SK-N-MC (cell line): ENCODE measurements around the gene AOPEP.

Experiments used
- EZH2 ChIP-seq: fragments of 200-600 bp; sonication (generic); IDR thresholded peaks from one replicate; pipeline ENCODE4 v1.6.1; 2017; ENCODE audit warnings: antibody characterized with exemption
- FOXP2 ChIP-seq: optimal IDR thresholded peaks from 2 replicates; pipeline ENCODE3; 2011; ENCODE audit warnings: mild to moderate bottlenecking, moderate library complexity; ENCODE audit not compliant: insufficient read depth; ENCODE audit errors: extremely low read length, control extremely low read depth
- POLR2AphosphoS5 ChIP-seq: IDR thresholded peaks from 2 replicates; pipeline ENCODE4 v1.6.1; 2012; ENCODE audit warnings: mild to moderate bottlenecking, low read depth, low read length, borderline replicate concordance

- TF ChIP-seq POLR2AphosphoS5 (no peak), EZH2 (no peak), FOXP2 (no peak)
Observed at GRCh38 chr9:94805051-94805489, 78.6 kb downstream of the AOPEP start.
